IPS DF 6.9 (cell line): Measurements from ENCODE around the gene PEX11G.
A peak's percentile ranks its signal among the peaks of the same experiment; 100 is the strongest.

Experiments
- DNase-seq: peaks from one replicate; pipeline ENCODE4 v3.0.0-alpha.2; 2013; ENCODE audit warnings: low read depth, low spot score
- H3K27ac ChIP-seq: one replicate; pipeline ENCODE4 v1.5.1; 2013; ENCODE audit warnings: low read length, control low read depth
- H3K27me3 ChIP-seq: 2 replicates; pipeline ENCODE4 v1.6.1; 2013; ENCODE audit warnings: mild to moderate bottlenecking, low read length; ENCODE audit not compliant: control insufficient read depth, insufficient read depth
- H3K36me3 ChIP-seq: 2 replicates; pipeline ENCODE4 v1.6.1; 2013; ENCODE audit warnings: low read length; ENCODE audit not compliant: control insufficient read depth, insufficient read depth
- H3K4me1 ChIP-seq: 2 replicates; pipeline ENCODE4 v1.6.1; 2013; ENCODE audit warnings: low read length; ENCODE audit not compliant: control insufficient read depth, insufficient read depth
- H3K4me3 ChIP-seq: 2 replicates; pipeline ENCODE4 v1.5.1; 2013; ENCODE audit warnings: mild to moderate bottlenecking, low read length
- H3K9me3 ChIP-seq: 2 replicates; pipeline ENCODE4 v1.6.1; 2013; ENCODE audit warnings: low read length, inconsistent platforms; ENCODE audit not compliant: control insufficient read depth, insufficient read depth
- WGBS: extraction: QIAGEN DNeasy Blood & Tissue Kit; methylation state at CpG from one replicate; pipeline ENCODE4 v1.1.7; 2013; ENCODE audit warnings: mixed read lengths, missing lambda C conversion rate; ENCODE audit not compliant: insufficient read length, insufficient coverage; 5-methylcytosine and 5-hydroxymethylcytosine counted together

PEX11G gene

GRCh38 chr19:7488736-7489353 is at the start of gene PEX11G:
TSS of gene PEX11G (minus strand) at chr19:7489035. CDS start at chr19:7489010, 25 bp downstream.
- Histone ChIP-seq H3K27ac (no peak within 1 kb of the TSS), H3K36me3 (no peaks in the 10 kb centered on the region), H3K27me3 (no peaks in the 10 kb centered on the region), H3K4me1 (no peaks in the 10 kb centered on the region), H3K9me3 (no peaks in the 10 kb centered on the region), H3K4me3 (peak within 1 kb of the TSS; percentile 42; the same call in 1 of the 2 replicates)
- peak; percentile 82 for DNase-seq
- no CpG with 5 or more reads among the region's 49 CpGs for WGBS

DNA sequence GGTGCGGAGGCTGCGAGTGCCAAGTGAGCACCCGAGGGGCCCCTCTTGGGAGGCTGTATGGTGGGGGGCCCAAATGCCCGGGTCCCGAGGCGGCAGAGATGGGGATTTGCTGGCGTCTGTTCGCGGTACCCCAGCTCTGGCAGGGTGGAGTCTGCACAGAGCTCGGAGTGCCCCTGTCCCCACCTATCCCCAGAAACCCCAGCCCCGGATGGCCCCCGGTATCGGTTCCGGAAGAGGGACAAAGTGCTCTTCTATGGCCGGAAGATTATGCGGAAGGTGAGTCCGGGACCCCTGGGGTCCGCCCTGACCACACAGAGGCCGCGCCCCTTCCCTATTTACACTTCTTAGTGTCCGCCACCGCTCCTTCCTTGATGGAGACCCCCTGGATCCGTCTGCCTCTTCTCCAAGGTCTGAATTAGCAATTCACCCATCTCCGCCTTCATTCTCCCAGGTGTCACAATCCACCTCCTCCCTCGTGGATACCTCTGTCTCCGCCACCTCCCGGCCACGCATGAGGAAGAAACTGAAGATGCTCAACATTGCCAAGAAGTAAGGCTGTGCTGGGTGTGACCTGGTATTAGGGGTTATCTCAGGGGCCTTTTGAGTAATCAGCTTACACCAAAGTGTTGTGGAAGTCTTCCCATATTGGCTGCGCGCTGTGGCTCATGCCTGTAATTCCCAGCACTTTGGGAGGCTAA is 47.3 kb upstream of the PEX11G start:
- H3K27ac ChIP-seq: no peak overlapping the region
- H3K36me3 ChIP-seq: peaks cover 3% of the 10 kb centered on the region; the same call in 1 of the 2 replicates
- no peak for DNase-seq
- no peaks in the 10 kb centered on the region for H3K4me1 ChIP-seq
- peak overlapping the region; percentile 52; the same call in 1 of the 2 replicates for H3K4me3 ChIP-seq
- WGBS: no CpG with 5 or more reads among the region's 30 CpGs
- no peaks in the 10 kb centered on the region for H3K27me3 ChIP-seq
- no peaks in the 10 kb centered on the region for H3K9me3 ChIP-seq

GRCh38 chr19:7535047-7535997 is 46.5 kb upstream of the PEX11G start, which contains the start of gene PNPLA6:
TSS of gene PNPLA6 (plus strand) at chr19:7535717. CDS start at chr19:7535789, 72 bp downstream.
- H3K27ac ChIP-seq: no peak within 1 kb of the TSS
- DNase-seq: no peak
- no CpG with 5 or more reads among the region's 76 CpGs for WGBS
- no peaks in the 10 kb centered on the region for H3K27me3 ChIP-seq
- H3K9me3 ChIP-seq: no peaks in the 10 kb centered on the region
- H3K4me1 ChIP-seq: no peaks in the 10 kb centered on the region
- peaks cover 3% of the 10 kb centered on the region; the same call in 1 of the 2 replicates for H3K36me3 ChIP-seq
- peak within 1 kb of the TSS; percentile 52 for H3K4me3 ChIP-seq

DNA sequence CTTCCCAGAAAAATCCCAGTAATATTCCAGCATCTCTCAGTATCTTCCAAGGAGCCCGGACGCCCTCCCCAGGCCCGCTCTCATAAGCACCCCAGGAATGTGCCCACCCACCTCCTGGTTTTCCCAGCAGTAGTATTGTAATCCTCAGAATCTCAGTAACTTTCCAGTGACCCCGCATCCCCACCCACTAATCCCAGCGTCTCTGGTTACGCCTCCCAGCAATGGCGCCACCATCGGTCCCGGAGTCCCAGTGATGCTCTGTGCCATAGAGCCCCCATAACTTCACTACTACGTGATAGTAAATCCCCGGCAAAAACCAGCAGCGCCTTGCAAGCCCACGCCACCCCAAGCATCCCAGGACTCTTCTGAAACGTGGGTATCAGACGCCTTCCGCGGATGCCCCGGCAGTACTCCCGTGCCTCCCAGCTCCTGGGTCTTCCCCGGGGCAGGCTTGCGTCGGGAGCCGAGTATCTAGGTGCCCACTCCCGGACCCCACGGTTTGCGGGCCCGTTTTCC is 45.8 kb upstream of the PEX11G start:
- no peak for DNase-seq
- Histone ChIP-seq H3K36me3 (no peaks in the 10 kb centered on the region), H3K9me3 (no peaks in the 10 kb centered on the region), H3K27ac (no peak overlapping the region), H3K4me1 (no peaks in the 10 kb centered on the region), H3K4me3 (peak overlapping the region; percentile 52), H3K27me3 (no peaks in the 10 kb centered on the region)
- WGBS: no CpG with 5 or more reads among the region's 27 CpGs

GRCh38 chr19:7533925-7534480 is 45.2 kb upstream of the PEX11G start:
- no CpG with 5 or more reads among the region's 41 CpGs for WGBS
- no peak overlapping the region for H3K27ac ChIP-seq

DNA sequence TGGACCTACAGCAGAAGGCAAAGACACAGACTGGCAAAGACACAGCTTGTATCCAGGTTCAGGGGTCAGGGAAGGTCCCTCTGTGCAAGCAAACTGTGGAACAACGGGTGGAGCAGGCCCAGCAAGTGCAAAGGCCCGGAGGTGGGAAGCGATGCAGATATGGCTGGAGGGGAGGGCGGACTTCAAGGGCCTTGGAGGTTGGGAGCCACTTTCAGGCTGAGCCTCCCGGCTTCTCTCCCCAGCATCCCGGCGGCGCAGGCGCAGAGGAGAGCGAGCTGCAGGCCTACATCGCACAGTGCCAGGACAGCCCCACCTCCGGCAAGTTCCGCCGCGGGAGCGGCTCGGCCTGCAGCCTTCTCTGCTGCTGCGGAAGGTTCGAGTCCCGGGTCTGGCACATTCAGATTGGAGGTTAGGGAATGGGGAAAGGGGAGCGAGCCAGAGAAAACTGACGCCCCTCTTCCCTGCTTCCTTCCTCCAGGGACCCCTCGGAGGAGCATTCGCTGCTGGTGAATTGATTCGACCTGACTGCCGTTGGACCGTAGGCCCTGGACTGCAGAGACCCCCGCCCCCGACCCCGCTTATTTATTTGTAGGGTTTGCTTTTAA is 44.5 kb upstream of the PEX11G start:
- DNase-seq: no peak
- no CpG with 5 or more reads among the region's 30 CpGs for WGBS
- Histone ChIP-seq H3K4me3 (peak overlapping the region; percentile 52; the same call in 1 of the 2 replicates), H3K36me3 (peaks cover 2% of the 10 kb centered on the region; the same call in 1 of the 2 replicates), H3K9me3 (no peaks in the 10 kb centered on the region), H3K27ac (no peak overlapping the region), H3K27me3 (no peaks in the 10 kb centered on the region), H3K4me1 (no peaks in the 10 kb centered on the region; the same call in 1 of the 2 replicates)

More at GRCh38 chr19:7533925-7534480, 45.2 kb upstream of the PEX11G start:
- Histone ChIP-seq H3K9me3 (no peaks in the 10 kb centered on the region), H3K4me1 (no peaks in the 10 kb centered on the region), H3K4me3 (peak overlapping the region; percentile 52; the same call in 1 of the 2 replicates), H3K36me3 (peaks cover 1% of the 10 kb centered on the region; the same call in 1 of the 2 replicates), H3K27me3 (no peaks in the 10 kb centered on the region)
- DNase-seq: no peak

DNA sequence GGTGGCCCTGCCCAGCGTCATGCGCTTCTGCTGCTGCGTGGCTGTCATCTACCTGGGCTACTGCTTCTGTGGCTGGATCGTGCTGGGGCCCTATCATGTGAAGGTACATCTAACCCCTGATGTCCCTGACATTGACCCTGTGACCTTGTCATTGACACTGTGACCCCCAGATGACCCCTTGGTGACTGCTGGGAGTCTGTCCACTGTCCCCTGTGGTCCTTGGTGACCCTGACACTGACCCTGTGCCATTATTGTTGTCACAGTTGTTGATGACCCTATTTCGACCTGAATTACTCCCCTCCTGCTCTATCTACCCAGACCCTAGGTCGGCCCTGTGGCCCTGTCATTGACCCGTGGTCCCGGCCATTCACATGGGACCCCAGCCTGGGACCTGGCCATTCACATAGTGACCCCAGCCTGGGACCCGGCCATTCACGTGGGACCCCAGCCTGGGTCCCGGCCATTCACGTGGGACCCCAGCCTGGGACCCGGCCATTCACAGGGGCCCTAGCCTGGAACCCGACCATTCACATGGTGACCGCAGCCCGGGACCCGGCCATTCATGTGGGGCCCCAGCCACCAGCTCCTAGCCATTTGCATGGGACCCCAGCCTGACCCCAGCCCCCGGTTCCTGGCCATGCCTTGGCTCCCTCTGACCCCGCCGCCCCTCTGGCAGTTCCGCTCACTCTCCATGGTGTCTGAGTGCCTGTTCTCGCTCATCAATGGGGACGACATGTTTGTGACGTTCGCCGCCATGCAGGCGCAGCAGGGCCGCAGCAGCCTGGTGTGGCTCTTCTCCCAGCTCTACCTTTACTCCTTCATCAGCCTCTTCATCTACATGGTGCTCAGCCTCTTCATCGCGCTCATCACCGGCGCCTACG is 41.0 kb upstream of the PEX11G start:
- H3K36me3 ChIP-seq: peaks cover 9% of the 10 kb centered on the region; the same call in 1 of the 2 replicates
- no peak overlapping the region for H3K4me3 ChIP-seq
- no peaks in the 10 kb centered on the region for H3K27me3 ChIP-seq
- no peaks in the 10 kb centered on the region; the same call in 1 of the 2 replicates for H3K4me1 ChIP-seq
- H3K27ac ChIP-seq: no peak overlapping the region
- no CpG with 5 or more reads among the region's 33 CpGs for WGBS
- no peaks in the 10 kb centered on the region for H3K9me3 ChIP-seq
- DNase-seq: no peak

- no peak for DNase-seq
- Histone ChIP-seq H3K27ac (no peak overlapping the region), H3K4me3 (no peak overlapping the region), H3K27me3 (no peaks in the 10 kb centered on the region), H3K9me3 (no peaks in the 10 kb centered on the region), H3K4me1 (no peaks in the 10 kb centered on the region; the same call in 1 of the 2 replicates), H3K36me3 (peaks cover 9% of the 10 kb centered on the region; the same call in 1 of the 2 replicates)
- no CpG with 5 or more reads among the region's 15 CpGs for WGBS
Observed at GRCh38 chr19:7529246-7529600, 40.4 kb upstream of the PEX11G start.
